ENCODE measurements around the gene TRMT11. TPM values are rescaled to one million over a fixed set of nuclear protein-coding genes. Genes with fewer than 3 reads are reported as not detected.

TRMT11 gene
- total and polyA plus RNA-seq, 2 of the 8 experiments (the other 6 are each of a cell fraction or from before 2014, with no cell fraction given): 19.7 to 32.4 TPM

- Histone ChIP-seq H3K27ac (ENCODE audit: low read depth, low read length) (no peak overlapping the region), H4K8ac (ENCODE audit: extremely low read depth, insufficient read depth, low read length) (no peak overlapping the region), H3K23me2 (ENCODE audit: low read depth, low read length) (no peaks in the 10 kb centered on the region), H2BK15ac (ENCODE audit: low read length) (no peak overlapping the region), H3K4me2 (ENCODE audit: insufficient read depth in 1 of 2, low read depth in 2 of 2, low read length in 2 of 2) (no peak overlapping the region), H2BK20ac (ENCODE audit: low read length) (no peak overlapping the region), H4K91ac (replicated peaks; ENCODE audit: insufficient read length, low read length) (no peak overlapping the region), H3K14ac (ENCODE audit: insufficient read length) (no peak overlapping the region), H2BK120ac (replicated peaks; ENCODE audit: low read depth, low read length) (no peak overlapping the region), H3K4me3 (ENCODE audit: extremely low read depth in 1 of 4, insufficient read depth in 2 of 4, low read depth in 3 of 4, low read length in 4 of 4) (no peak overlapping the region), H3K9ac (replicated peaks in 1 of 4; ENCODE audit: extremely low read depth in 1 of 4, low read depth in 3 of 4, low read length in 3 of 4) (no peak overlapping the region), H3K4me1 (replicated peaks in 1 of 4; ENCODE audit: control insufficient read depth in 3 of 4, insufficient read depth in 4 of 4, low read length in 3 of 4) (no peaks in the 10 kb centered on the region), H4K5ac (ENCODE audit: insufficient read length, low read depth, low read length) (no peak overlapping the region), H3K79me2 (ENCODE audit: control insufficient read depth in 1 of 2, insufficient read depth in 2 of 2, low read length in 2 of 2) (no peaks in the 10 kb centered on the region), H3K23ac (ENCODE audit: insufficient read length) (no peak overlapping the region), H3K18ac (ENCODE audit: extremely low read depth, low read length) (no peak overlapping the region), H3K27me3 (replicated peaks in 1 of 4; ENCODE audit: control insufficient read depth in 3 of 4, extremely low read depth in 1 of 4, insufficient read depth in 3 of 4, low read length in 3 of 4) (no peaks in the 10 kb centered on the region), H2BK12ac (ENCODE audit: low read depth, low read length) (no peak overlapping the region), H3K4ac (replicated peaks; ENCODE audit: insufficient read length, low read depth, low read length) (no peak overlapping the region), H3K36me3 (ENCODE audit: control insufficient read depth in 2 of 4, insufficient read depth in 4 of 4, low read length in 3 of 4) (peaks cover 0 to under 1% (median 0%) of the 10 kb centered on the region in 4 experiments; a peak in 3 of 8 replicates), H2AFZ (ENCODE audit: low read length) (no peak overlapping the region), H2BK5ac (ENCODE audit: low read depth, low read length) (no peak overlapping the region), H3K79me1 (ENCODE audit: low read depth, low read length) (no peaks in the 10 kb centered on the region), H4K20me1 (replicated peaks in 1 of 2; ENCODE audit: control insufficient read depth in 1 of 2, insufficient read depth in 2 of 2, low read length in 2 of 2) (no peaks in the 10 kb centered on the region), H3K9me3 (ENCODE audit: insufficient read depth in 2 of 2, low read depth in 1 of 2, low read length in 1 of 2) (no peaks in the 10 kb centered on the region), H3K56ac (replicated peaks; ENCODE audit: insufficient read length, low read depth, low read length) (no peak overlapping the region), H2AK5ac (ENCODE audit: low read depth, low read length) (no peak overlapping the region)
- WGBS, 2 experiments (ENCODE audit: extremely low coverage in 1 of 2, insufficient coverage in 1 of 2, insufficient read length in 1 of 2, insufficient replicate concordance in 2 of 2, low coverage in 1 of 2, low lambda C conversion rate in 2 of 2, missing lambda C conversion rate in 1 of 2): 92% methylated on average over 7 of the region's 7 CpGs; no CpG with 5 or more reads in 1 of the 2 experiments
- DNase-seq (ENCODE audit: low read depth in 1 of 2, low spot score in 2 of 2) (no peak), FAIRE-seq (no peak)
- CTCF ChIA-PET (ENCODE audit: partially characterized antibody): interaction anchor here (0.6 to 1.5 kb wide), 10 partner anchors 8 to 1125 kb away, joined by 3 to 4 read pairs (median 3); no protein-coding TSS in a partner anchor
- POLR2A ChIA-PET (ENCODE audit: partially characterized antibody): interaction anchor here (1.1 to 2.3 kb wide), 2 partner anchors 11 to 79 kb away, joined by 5 to 7 read pairs; partner anchors contain the start of gene TRMT11
- TF ChIP-seq CTBP2 (IDR thresholded peaks at IDR 0.05; ENCODE audit: borderline replicate concordance, insufficient read depth, insufficient read length, low read length) (no peak), RBBP5 (IDR thresholded peaks at IDR 0.05; ENCODE audit: borderline replicate concordance, low read depth, low read length) (no peak), TCF12 (IDR thresholded peaks at IDR 0.05; ENCODE audit: low read depth, low read length) (no peak), JUN (IDR thresholded peaks at IDR 0.05; ENCODE audit: low read depth, low read length) (no peak), KDM1A (IDR thresholded peaks at IDR 0.05; ENCODE audit: borderline replicate concordance, low read length) (no peak), SIN3A (conservative IDR thresholded peaks at IDR 0.05 in 1 of 2, IDR thresholded peaks at IDR 0.05 in 1 of 2; ENCODE audit: low read depth in 1 of 2, low read length in 2 of 2) (no peak), ZNF274 (IDR thresholded peaks at IDR 0.05; ENCODE audit: borderline replicate concordance, extremely low read depth, low read length) (no peak), SRF (IDR thresholded peaks at IDR 0.05; ENCODE audit: low read depth, low read length) (no peak), MAX (IDR thresholded peaks at IDR 0.05) (no peak), ATF2 (IDR thresholded peaks at IDR 0.05; ENCODE audit: low read length) (no peak)
Observed at GRCh38 chr6:126064748-126065401, 78.5 kb downstream of the TRMT11 start.
